HepG2 (cell line): ENCODE results near the gene FAM228B. TPM values are rescaled to one million over a fixed set of nuclear protein-coding genes. Genes with fewer than 3 reads are reported as not detected.

Experiments used
- ATF2 ChIP-seq: sonication (generic); formaldehyde crosslinking; IDR thresholded peaks from 2 replicates; pipeline ENCODE4 v1.4.0; 2020; ENCODE audit warnings: missing genetic modification reagents
- ATF6 ChIP-seq: sonication (generic); formaldehyde crosslinking; conservative IDR thresholded peaks from 2 replicates; pipeline ENCODE4 v1.4.0; 2020; ENCODE audit warnings: missing genetic modification reagents
- FOSL2 ChIP-seq: sonication (generic); formaldehyde crosslinking; IDR thresholded peaks from 2 replicates; pipeline ENCODE4 v1.4.0; 2020; ENCODE audit warnings: missing genetic modification reagents
- FOXA3 ChIP-seq: IDR thresholded peaks from 2 replicates; pipeline ENCODE4 v1.6.1; 2016; ENCODE audit warnings: missing genetic modification reagents, missing compliant biosample characterization
- HMG20B ChIP-seq: conservative IDR thresholded peaks from 2 replicates; pipeline ENCODE4 v1.6.1; 2016; ENCODE audit warnings: missing genetic modification reagents, missing compliant biosample characterization
- KMT2A ChIP-seq: sonication (generic); formaldehyde crosslinking; IDR thresholded peaks from 2 replicates; pipeline ENCODE4 v1.4.0; 2020; ENCODE audit warnings: missing genetic modification reagents
- NFIC ChIP-seq: IDR thresholded peaks from 2 replicates; pipeline ENCODE4 v1.6.1; 2012; ENCODE audit warnings: mild to moderate bottlenecking, low read length, inconsistent platforms
- NFKBIZ ChIP-seq: IDR thresholded peaks from 2 replicates; pipeline ENCODE4 v1.6.1; 2018; ENCODE audit warnings: missing genetic modification reagents, missing compliant biosample characterization
- NR2F6 ChIP-seq, 2 experiments: IDR thresholded peaks; 2 replicates each; pipeline ENCODE4 v1.6.1; 2016; ENCODE audit warnings: antibody characterized with exemption in 1 of 2, mild to moderate bottlenecking in 1 of 2
- POLR2A ChIP-seq, 2 experiments: IDR thresholded peaks; 2 replicates each; pipeline ENCODE4 v1.6.1; 2011; ENCODE audit warnings: low read depth in 2 of 2, low read length in 2 of 2, mild to moderate bottlenecking in 1 of 2, moderate library complexity in 1 of 2; ENCODE audit not compliant: insufficient read depth in 1 of 2
- SALL1 ChIP-seq: sonication (generic); formaldehyde crosslinking; IDR thresholded peaks from 2 replicates; pipeline ENCODE4 v1.8.0; 2022; ENCODE audit warnings: mild to moderate bottlenecking, missing genetic modification reagents
- SP5 ChIP-seq: IDR thresholded peaks from 2 replicates; pipeline ENCODE4 v1.6.1; 2016; ENCODE audit warnings: low read depth, borderline replicate concordance
- TCF7 ChIP-seq: sonication (generic); IDR thresholded peaks from 2 replicates; pipeline ENCODE4 v1.6.1; 2016; ENCODE audit warnings: antibody characterized with exemption, low read depth
- polyA plus RNA-seq, 8 experiments: library from polyadenylated mRNA; depleted of rRNA in 3 of 8; stranded (reverse) in 7 of 8; unstranded in 1 of 8; fragments of >200 nt; fragmentation: Illumina TruSeq in 4 of 8; extraction: Trizol in 4 of 8; gene quantifications; 2 replicates each; pipeline versions ENCODE4 v1.2.1 to v1.2.3, GENCODE V29; 2011 to 2016; ENCODE audit warnings: low read depth in 4 of 8, missing spikeins in 1 of 8, mixed read lengths in 1 of 8; ENCODE audit not compliant: insufficient read depth in 1 of 8
- total RNA-seq, 5 experiments: library from RNA; depleted of rRNA; stranded (reverse); fragments of >200 nt; fragmentation: Illumina TruSeq; extraction: Trizol; gene quantifications; 2 replicates each; pipeline ENCODE4 v1.2.3, GENCODE V29; 2016; ENCODE audit warnings: low read depth in 1 of 5

The FAM228B gene
- total and polyA plus RNA-seq, 2 of the 13 experiments (the other 11 are each of a cell fraction or from before 2014, with no cell fraction given): 0.79 to 1.1 TPM

- peak; percentile 89 for TF ChIP-seq TCF7
- no peak for TF ChIP-seq POLR2A (IDR thresholded peaks at IDR 0.05; ENCODE audit: insufficient read depth in 1 of 2, low read depth in 2 of 2, low read length in 2 of 2)
- no peak for TF ChIP-seq ATF2
- TF ChIP-seq FOXA3 (CRISPR knock-in tag): peak; percentile 92
- TF ChIP-seq ATF6 (CRISPR knock-in tag): no peak
- peak; percentile 17; the same call in 1 of the 2 replicates for TF ChIP-seq SALL1 (CRISPR knock-in tag)
- peak; percentile 79 for TF ChIP-seq NFIC
- TF ChIP-seq KMT2A (CRISPR knock-in tag): no peak
- 0 out of 2 replicates have a peak, but pooled peaks have one; percentile 25 for TF ChIP-seq HMG20B
- TF ChIP-seq FOSL2 (CRISPR knock-in tag): peak; percentile 57
- no peak for TF ChIP-seq NFKBIZ (CRISPR knock-in tag)
- TF ChIP-seq NR2F6 (IDR thresholded peaks at IDR 0.05): 0 out of 2 replicates have a peak, but pooled peaks have one; percentile 22
- peak; percentile 41; the same call in 1 of the 2 replicates for TF ChIP-seq NR2F6 (CRISPR knock-in tag; IDR thresholded peaks at IDR 0.05)
- TF ChIP-seq SP5 (CRISPR knock-in tag): peak; percentile 30; the same call in 1 of the 2 replicates
Observed at GRCh38 chr2:24158131-24158530, 34.9 kb downstream of the FAM228B start (continued).
